ENCODE results near the gene ABHD17C. TPM values are rescaled to one million over a fixed set of nuclear protein-coding genes. Genes with fewer than 3 reads are reported as not detected.

ABHD17C gene
- polyA plus RNA-seq, 4 donors: 25.2 to 35.7 (median 34.9) TPM

- no peak for DNase-seq (ENCODE audit: low read depth in 4 of 4, low spot score in 2 of 4)
These were observed 9.5 kb upstream of the ABHD17C start for GRCh38 chr15:80685628-80686027.

GRCh38 chr15:80689294-80689693, 5.8 kb upstream of the ABHD17C start:
- no peak for DNase-seq (ENCODE audit: low read depth in 4 of 4, low spot score in 2 of 4)

GRCh38 chr15:80689716-80690115, 5.4 kb upstream of the ABHD17C start:
- DNase-seq (ENCODE audit: low read depth in 4 of 4, low spot score in 2 of 4): no peak

GRCh38 chr15:80691575-80691974, 3.5 kb upstream of the ABHD17C start:
- DNase-seq (ENCODE audit: low read depth in 4 of 4, low spot score in 2 of 4): no peak

GRCh38 chr15:80693682-80694610, 1.2 kb upstream of the ABHD17C start:
- peak in 1 of 4 donors; percentile 27 for DNase-seq (ENCODE audit: low read depth in 4 of 4, low spot score in 2 of 4)

GRCh38 chr15:80694611-80695098, 455 bp upstream of the ABHD17C start:
- no peak for DNase-seq (ENCODE audit: low read depth in 4 of 4, low spot score in 2 of 4)

- DNase-seq (ENCODE audit: low read depth in 4 of 4, low spot score in 2 of 4): no peak
These were observed 976 bp downstream of the ABHD17C start for GRCh38 chr15:80695911-80696661.

- no peak for DNase-seq (ENCODE audit: low read depth in 4 of 4, low spot score in 2 of 4)
These were observed 2.1 kb downstream of the ABHD17C start for GRCh38 chr15:80697075-80697685.

- no peak for DNase-seq (ENCODE audit: low read depth in 4 of 4, low spot score in 2 of 4)
These were observed 3.6 kb downstream of the ABHD17C start for GRCh38 chr15:80698676-80699075.

GRCh38 chr15:80699981-80700380, 4.9 kb downstream of the ABHD17C start:
- no peak for DNase-seq (ENCODE audit: low read depth in 4 of 4, low spot score in 2 of 4)

GRCh38 chr15:80701676-80702311, 6.7 kb downstream of the ABHD17C start:
- no peak for DNase-seq (ENCODE audit: low read depth in 4 of 4, low spot score in 2 of 4)

- no peak for DNase-seq (ENCODE audit: low read depth in 4 of 4, low spot score in 2 of 4)
These were observed 8.0 kb downstream of the ABHD17C start for GRCh38 chr15:80703081-80703480.

GRCh38 chr15:80703965-80704364, 8.9 kb downstream of the ABHD17C start:
- no peak for DNase-seq (ENCODE audit: low read depth in 4 of 4, low spot score in 2 of 4)

GRCh38 chr15:80706161-80706560, 11.1 kb downstream of the ABHD17C start:
- DNase-seq (ENCODE audit: low read depth in 4 of 4, low spot score in 2 of 4): no peak

- DNase-seq (ENCODE audit: low read depth in 4 of 4, low spot score in 2 of 4): no peak
These were observed 14.4 kb downstream of the ABHD17C start for GRCh38 chr15:80709542-80709941.

- DNase-seq (ENCODE audit: low read depth in 4 of 4, low spot score in 2 of 4): no peak
These were observed 15.8 kb downstream of the ABHD17C start for GRCh38 chr15:80710635-80711554.

- DNase-seq (ENCODE audit: low read depth in 4 of 4, low spot score in 2 of 4): no peak
These were observed 16.8 kb downstream of the ABHD17C start for GRCh38 chr15:80711886-80712285.

GRCh38 chr15:80712956-80713355, 17.8 kb downstream of the ABHD17C start:
- no peak for DNase-seq (ENCODE audit: low read depth in 4 of 4, low spot score in 2 of 4)

GRCh38 chr15:80721476-80721875, 26.4 kb downstream of the ABHD17C start:
- no peak for DNase-seq (ENCODE audit: low read depth in 4 of 4, low spot score in 2 of 4)

GRCh38 chr15:80722811-80723210, 27.7 kb downstream of the ABHD17C start:
- DNase-seq (ENCODE audit: low read depth in 4 of 4, low spot score in 2 of 4): no peak

All from left renal cortex interstitium (tissue), 4 donors.